Measurements from ENCODE around the gene KNSTRN. TPM values are rescaled to one million over a fixed set of nuclear protein-coding genes. Genes with fewer than 3 reads are reported as not detected.

KNSTRN gene
- total and polyA plus RNA-seq, 2 of the 4 experiments (the other 2 are of a cell fraction), result 33.1 to 73.5 TPM

- in situ Hi-C loops (cut with MboI; ENCODE audit: low sequenced_read_pairs) (no loop called here), intact Hi-C loops (cut with micrococcal nuclease) (no loop called here), dilution Hi-C loops (cut with HindIII; ENCODE audit: low sequenced_read_pairs, unreplicated experiment) (no loop called here)
- H2BK120ac ChIP-seq (ENCODE audit: low read depth, low read length), result no peak overlapping the region
- TF ChIP-seq RAD21 (IDR thresholded peaks at IDR 0.05; ENCODE audit: low read length) (no peak), CEBPB (IDR thresholded peaks at IDR 0.05; ENCODE audit: low read depth, low read length) (no peak)
- no CpG with 5 or more reads among the region's 7 CpGs for WGBS, 2 experiments (ENCODE audit: extremely low coverage in 2 of 2, insufficient read length in 1 of 2)
- peaks cover 62% of the 10 kb centered on the region for H3K36me3 ChIP-seq (ENCODE audit: control insufficient read depth, insufficient read depth, low read length)
- H3K79me1 ChIP-seq (ENCODE audit: low read depth in 1 of 2, low read length in 2 of 2), result peaks cover 0 to 10% of the 10 kb centered on the region in 2 experiments; a peak in 2 of 4 replicates
- H3K4me3 ChIP-seq (ENCODE audit: insufficient read depth, low read depth, low read length), result no peak overlapping the region
- H2AFZ ChIP-seq (replicated peaks; ENCODE audit: low read length, poor library complexity), result no peak overlapping the region
- H3K9ac ChIP-seq (ENCODE audit: low read depth, low read length), result no peak overlapping the region
- no peak overlapping the region for H4K8ac ChIP-seq (ENCODE audit: low read depth in 2 of 2, low read length in 2 of 2)
- no peak overlapping the region for H2BK5ac ChIP-seq (ENCODE audit: low read depth, low read length, poor library complexity, severe bottlenecking)
- no peak overlapping the region for H3K23ac ChIP-seq (ENCODE audit: low read depth, low read length)
- no peak overlapping the region for H3K56ac ChIP-seq (ENCODE audit: extremely low read depth, insufficient read depth, low read length)
- no peak overlapping the region for H4K5ac ChIP-seq (ENCODE audit: low read depth, low read length)
- H2BK20ac ChIP-seq (ENCODE audit: low read depth, low read length), result no peak overlapping the region
- no peaks in the 10 kb centered on the region for H3K27me3 ChIP-seq (ENCODE audit: control insufficient read depth, insufficient read depth, low read length)
- no peaks in the 10 kb centered on the region for H4K20me1 ChIP-seq (ENCODE audit: insufficient read depth, low read length)
- H2AK5ac ChIP-seq (ENCODE audit: low read depth, low read length), result no peak overlapping the region
- BruUV-seq (replicated peaks), result no TSS peak
- no peak overlapping the region for H3K27ac ChIP-seq (ENCODE audit: insufficient read depth, low read length)
- no peak overlapping the region for H3K4me2 ChIP-seq (ENCODE audit: low read depth, low read length)
- no peak overlapping the region for H4K91ac ChIP-seq (ENCODE audit: insufficient read depth, low read depth, low read length)
- H3K9me3 ChIP-seq (ENCODE audit: control insufficient read depth, insufficient read depth, low read length), result no peaks in the 10 kb centered on the region
- no peak for ATAC-seq (ENCODE audit: low read depth)
- no peak for DNase-seq
- no peaks in the 10 kb centered on the region for H3K4me1 ChIP-seq (ENCODE audit: control insufficient read depth, insufficient read depth, low read length)
- ChIA-PET CTCF (no interaction called here), POLR2A (ENCODE audit: unreplicated experiment) (no interaction called here)
- H3K9me1 ChIP-seq (ENCODE audit: insufficient read depth, low read length), result no peaks in the 10 kb centered on the region
- no peak overlapping the region for H3K14ac ChIP-seq (replicated peaks; ENCODE audit: low read depth, low read length)
- no peak overlapping the region for H2AK9ac ChIP-seq (replicated peaks; ENCODE audit: low read depth, low read length, poor library complexity)
- no peak overlapping the region for H3K4ac ChIP-seq (ENCODE audit: low read depth, low read length)
- H2BK15ac ChIP-seq (ENCODE audit: low read depth, low read length), result no peak overlapping the region
- H3K18ac ChIP-seq (ENCODE audit: low read depth, low read length), result no peak overlapping the region
Measured at GRCh38 chr15:40414816-40415215, 32.3 kb downstream of the KNSTRN start.
